ENCODE results near the gene PHACTR3.

PHACTR3 gene

GRCh38 chr20:59802471-59803221, 198.3 kb downstream of the PHACTR3 start:
- no peak for DNase-seq (ENCODE audit: low read depth)

GRCh38 chr20:59804347-59804746, 200.0 kb downstream of the PHACTR3 start:
- no peak for DNase-seq (ENCODE audit: low read depth)

GRCh38 chr20:59804871-59805665, 200.7 kb downstream of the PHACTR3 start:
- DNase-seq (ENCODE audit: low read depth): no peak

- DNase-seq (ENCODE audit: low read depth): no peak
These were observed 201.6 kb downstream of the PHACTR3 start for GRCh38 chr20:59805786-59806577.

GRCh38 chr20:59806578-59806975, 202.2 kb downstream of the PHACTR3 start:
- no peak for DNase-seq (ENCODE audit: low read depth)

- DNase-seq (ENCODE audit: low read depth): no peak
These were observed 203.8 kb downstream of the PHACTR3 start for GRCh38 chr20:59807909-59808728.

GRCh38 chr20:59808729-59809381, 204.5 kb downstream of the PHACTR3 start:
- DNase-seq (ENCODE audit: low read depth): no peak

GRCh38 chr20:59809630-59810448, 205.5 kb downstream of the PHACTR3 start:
- no peak for DNase-seq (ENCODE audit: low read depth)

GRCh38 chr20:59810449-59811187, 206.3 kb downstream of the PHACTR3 start:
- DNase-seq (ENCODE audit: low read depth): no peak

GRCh38 chr20:59811681-59812171, 207.4 kb downstream of the PHACTR3 start:
- no peak for DNase-seq (ENCODE audit: low read depth)

GRCh38 chr20:59812286-59813125, 208.2 kb downstream of the PHACTR3 start:
- no peak for DNase-seq (ENCODE audit: low read depth)

GRCh38 chr20:59813126-59813947, 209.0 kb downstream of the PHACTR3 start:
- no peak for DNase-seq (ENCODE audit: low read depth)

GRCh38 chr20:59813948-59814839, 209.9 kb downstream of the PHACTR3 start:
- no peak for DNase-seq (ENCODE audit: low read depth)

- DNase-seq (ENCODE audit: low read depth): no peak
These were observed 210.6 kb downstream of the PHACTR3 start for GRCh38 chr20:59814840-59815340.

- no peak for DNase-seq (ENCODE audit: low read depth)
These were observed 211.9 kb downstream of the PHACTR3 start for GRCh38 chr20:59816146-59816738.

GRCh38 chr20:59817406-59817805, 213.1 kb downstream of the PHACTR3 start:
- no peak for DNase-seq (ENCODE audit: low read depth)

Data from amniotic epithelial cell (primary cell).